ENCODE measurements around the gene NDUFB7. TPM values are rescaled to one million over a fixed set of nuclear protein-coding genes. Genes with fewer than 3 reads are reported as not detected.

The NDUFB7 gene
- total and polyA plus RNA-seq, 2 experiments from 2014 or later: 289 to 463 TPM

- no peak for TF ChIP-seq CTCF (conservative IDR thresholded peaks at IDR 0.05; ENCODE audit: low read depth in 2 of 2)
- no peak for TF ChIP-seq ETS1 (IDR thresholded peaks at IDR 0.05)
- TF ChIP-seq EZH2phosphoT487 (IDR thresholded peaks at IDR 0.05; ENCODE audit: unreplicated experiment): no peak
- TF ChIP-seq POLR2AphosphoS5 (IDR thresholded peaks at IDR 0.05; ENCODE audit: low read depth): no peak
- no peak for TF ChIP-seq CREB1 (CRISPR knock-in tag; IDR thresholded peaks at IDR 0.05; ENCODE audit: low read depth)
- no peak for TF ChIP-seq ZNF114 (CRISPR knock-in tag; IDR thresholded peaks at IDR 0.05)
- TF ChIP-seq EZH2 (IDR thresholded peaks at IDR 0.05; ENCODE audit: low read depth, unreplicated experiment): no peak
- TF ChIP-seq NANOG (IDR thresholded peaks at IDR 0.05; ENCODE audit: borderline replicate concordance): no peak
- no peak for TF ChIP-seq REST (IDR thresholded peaks at IDR 0.05; ENCODE audit: unreplicated experiment)
- Histone ChIP-seq H3K9me2 (ENCODE audit: insufficient read depth) (no peaks in the 10 kb centered on the region), H3K27ac (ENCODE audit: low read depth) (no peak overlapping the region), H3K36me3 (ENCODE audit: insufficient read depth) (no peaks in the 10 kb centered on the region), H3K4me3 (no peak overlapping the region), H4K20me1 (replicated peaks; ENCODE audit: insufficient read depth) (peaks cover 6% of the 10 kb centered on the region), H3K4me1 (ENCODE audit: insufficient read depth) (peaks cover 36% of the 10 kb centered on the region), H3K27me3 (ENCODE audit: insufficient read depth) (no peaks in the 10 kb centered on the region), H3F3A (replicated peaks; ENCODE audit: low read depth) (peaks cover 4% of the 10 kb centered on the region; the same call in 1 of the 2 replicates), H3K4me2 (peak overlapping the region; percentile 32; the same call in 1 of the 2 replicates), H3K79me2 (replicated peaks; ENCODE audit: insufficient read depth) (peaks cover 47% of the 10 kb centered on the region), H2AFZ (no peak overlapping the region)
- no peaks in the 10 kb centered on the region for H3K9me3 Mint-ChIP-seq
- no peak for ATAC-seq
- H3K27ac Mint-ChIP-seq: no peak overlapping the region
- H3K4me3 Mint-ChIP-seq: no peak overlapping the region
- no peak for DNase-seq (ENCODE audit: low spot score)
- H3K36me3 Mint-ChIP-seq (ENCODE audit: low read depth): no peaks in the 10 kb centered on the region
- H3K4me1 Mint-ChIP-seq: peaks cover 42% of the 10 kb centered on the region
- H3K27me3 Mint-ChIP-seq (ENCODE audit: insufficient read depth, low read depth, poor library complexity): peaks cover 21% of the 10 kb centered on the region
Measured at GRCh38 chr19:14558370-14559066, 13.3 kb downstream of the NDUFB7 start.

Measured in GM23338 (cell line).